Hematopoietic multipotent progenitor cell treated with erythropoietin and hydrocortisone succinate and interleukin-3 and kit ligand, for 15 days (in vitro differentiated cells): ENCODE results near the gene XCL2.
"Not testable (repeated sequence)": the region's sequence is repeated elsewhere in the genome, so short reads cannot be mapped to it uniquely, and the experiment has no call there.

Experiments used
- DNase-seq: peaks from one replicate; pipeline ENCODE4 v3.0.0-alpha.2; 2015; ENCODE audit warnings: low spot score

The XCL2 gene

GRCh38 chr1:168556647-168557046 lies 12.8 kb upstream of the XCL2 start:
- DNase-seq, result no peak

DNA sequence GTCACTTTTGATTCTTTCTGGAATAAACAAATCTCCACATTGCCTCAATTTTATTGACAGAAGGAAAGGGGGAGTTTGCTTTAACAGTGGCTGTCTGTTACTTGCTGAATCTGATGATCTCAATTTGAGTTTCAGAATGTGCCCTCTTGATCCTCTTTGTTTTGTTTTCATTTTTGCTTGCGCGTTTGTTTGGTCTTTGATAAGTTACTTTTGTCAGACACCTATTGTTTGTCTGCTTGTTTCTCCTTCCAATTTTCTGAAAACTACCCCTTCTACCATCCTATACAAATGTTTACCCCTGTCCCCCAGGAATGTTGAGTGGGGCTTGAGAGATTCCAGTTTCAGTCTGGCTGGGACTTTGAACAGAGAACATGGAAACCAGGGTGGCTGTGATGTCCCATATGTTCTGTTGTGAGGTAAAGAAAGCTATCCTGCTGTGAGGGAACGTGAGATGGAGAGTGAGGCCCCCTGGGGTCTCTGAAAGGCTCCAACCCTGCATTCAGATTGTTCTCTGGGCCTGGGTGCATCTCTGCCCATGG lies 11.8 kb upstream of the XCL2 start:
- DNase-seq, result no peak

- DNase-seq, result no peak
Measured at GRCh38 chr1:168554603-168555483, 11.0 kb upstream of the XCL2 start.

DNA sequence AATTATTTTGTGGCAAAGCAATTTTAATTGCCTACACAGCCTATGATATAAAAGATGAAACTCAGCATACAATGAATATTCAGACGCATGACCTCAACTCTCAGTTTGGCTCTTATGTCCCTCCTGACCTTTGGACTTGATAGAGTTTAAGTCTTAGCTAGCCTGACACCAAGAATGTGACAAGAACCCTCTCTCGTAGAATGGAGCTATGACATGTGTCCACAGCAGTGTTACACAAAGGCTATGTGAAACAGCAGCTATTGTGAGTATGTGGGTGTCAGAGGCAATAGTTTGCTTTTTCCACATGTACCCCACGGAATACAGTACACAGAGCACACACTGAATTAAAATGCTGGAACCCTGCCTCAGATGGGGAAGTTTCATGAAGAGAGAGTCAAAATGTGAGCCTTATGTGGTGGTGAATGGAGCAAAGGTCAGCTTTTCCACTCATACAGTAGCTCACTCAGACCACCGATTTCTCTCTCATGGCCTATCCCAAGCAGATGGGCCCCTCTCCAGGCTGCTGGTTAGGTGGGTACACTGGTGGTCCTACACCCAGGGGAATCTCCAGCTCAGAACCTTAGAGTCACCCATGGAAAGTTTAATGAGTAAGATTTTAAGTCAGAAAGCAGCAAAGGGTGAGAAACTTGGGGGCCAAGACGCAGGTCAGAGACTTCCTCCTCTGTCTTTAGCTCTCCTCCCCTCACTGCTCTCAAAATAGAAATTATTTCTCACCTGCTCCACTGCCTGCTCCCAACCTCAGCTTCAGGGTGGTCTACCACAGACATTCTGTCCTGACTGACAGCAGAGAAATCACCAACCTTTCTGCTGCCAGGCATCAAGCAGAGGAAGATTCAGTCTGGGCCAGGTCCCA lies 10.1 kb upstream of the XCL2 start:
- no peak for DNase-seq

GRCh38 chr1:168552961-168553360 lies 9.2 kb upstream of the XCL2 start:
- no peak for DNase-seq

DNA sequence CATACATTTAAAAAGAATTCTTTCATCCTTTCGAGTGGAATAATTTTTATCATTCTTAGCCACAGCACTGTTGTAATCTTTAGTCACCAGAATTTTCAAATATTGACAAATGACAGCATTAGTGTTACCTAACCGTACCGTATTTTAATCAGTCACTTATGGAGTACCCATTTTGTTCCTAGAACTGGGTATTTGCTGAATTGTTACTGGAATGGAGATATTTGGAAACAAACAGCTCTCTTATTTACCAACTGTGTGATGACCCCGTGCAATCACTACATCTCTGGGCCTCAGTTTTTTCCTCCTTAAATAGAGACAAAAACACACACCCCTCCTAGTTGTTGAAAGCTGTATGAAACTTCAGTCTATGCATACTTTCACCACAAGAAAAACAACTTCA lies 7.9 kb upstream of the XCL2 start:
- no peak for DNase-seq

GRCh38 chr1:168550971-168551370 lies 7.2 kb upstream of the XCL2 start:
- no peak for DNase-seq

GRCh38 chr1:168546553-168546895 lies 2.7 kb upstream of the XCL2 start:
- not testable (repeated sequence) for DNase-seq

GRCh38 chr1:168545678-168546552 lies 2.1 kb upstream of the XCL2 start:
- not testable (repeated sequence) for DNase-seq

DNA sequence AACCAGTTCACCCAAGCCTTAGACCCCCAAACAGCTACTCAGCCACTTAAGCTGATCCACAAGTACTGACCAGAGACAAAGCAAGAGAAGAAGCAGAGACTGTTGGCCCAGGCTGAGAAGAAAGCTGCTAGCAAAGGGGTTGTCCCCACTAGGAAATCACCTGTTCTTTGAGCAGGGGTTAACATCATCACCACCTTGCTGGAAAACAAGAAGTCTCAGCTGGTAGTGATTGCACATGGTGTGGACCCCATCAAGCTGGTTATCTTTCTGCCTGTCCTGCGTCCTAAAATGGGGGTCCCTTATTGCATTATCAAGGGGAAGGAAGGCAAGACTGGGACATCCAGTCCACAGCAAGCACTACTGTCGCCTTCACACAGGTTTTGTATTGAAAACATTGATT lies 819 bp downstream of the XCL2 start:
- DNase-seq, result not testable (repeated sequence)

- not testable (repeated sequence) for DNase-seq
Measured at GRCh38 chr1:168540798-168541197, 3.0 kb downstream of the XCL2 start.

- no peak for DNase-seq
Measured at GRCh38 chr1:168535536-168535935, 8.3 kb downstream of the XCL2 start.

- DNase-seq, result no peak
Measured at GRCh38 chr1:168531615-168532345, 12.0 kb downstream of the XCL2 start.

- no peak for DNase-seq
Measured at GRCh38 chr1:168529518-168529917, 14.3 kb downstream of the XCL2 start.

- DNase-seq, result no peak
Measured at GRCh38 chr1:168521401-168522000, 22.3 kb downstream of the XCL2 start.

GRCh38 chr1:168520832-168521231 lies 23.0 kb downstream of the XCL2 start:
- no peak for DNase-seq

- DNase-seq, result no peak
Measured at GRCh38 chr1:168520052-168520751, 23.6 kb downstream of the XCL2 start.

- no peak for DNase-seq
Measured at GRCh38 chr1:168518813-168519212, 25.0 kb downstream of the XCL2 start.

DNA sequence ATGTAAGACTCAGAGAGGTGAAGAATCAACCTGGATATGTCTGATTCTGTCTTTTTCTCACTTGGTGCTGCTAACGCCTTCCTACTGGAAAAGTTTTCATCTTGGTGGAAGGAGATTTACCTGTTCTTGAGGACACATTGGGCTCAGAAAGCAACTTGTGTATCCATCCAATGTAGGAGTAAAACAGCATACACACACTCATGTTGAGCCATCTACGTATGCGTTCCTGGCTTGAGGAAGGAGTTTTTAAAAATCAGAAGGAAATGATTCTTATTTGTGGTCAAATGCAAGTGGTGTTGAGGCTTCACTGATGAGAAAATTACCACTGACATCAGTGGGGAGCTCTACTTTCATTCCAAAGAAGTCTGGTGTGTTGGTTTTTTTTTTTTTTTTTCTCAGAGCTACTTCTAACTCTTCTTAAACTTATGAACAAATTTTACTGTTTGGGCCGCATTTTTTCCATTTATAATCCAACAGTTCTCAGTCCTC lies 25.6 kb downstream of the XCL2 start:
- no peak for DNase-seq

DNA sequence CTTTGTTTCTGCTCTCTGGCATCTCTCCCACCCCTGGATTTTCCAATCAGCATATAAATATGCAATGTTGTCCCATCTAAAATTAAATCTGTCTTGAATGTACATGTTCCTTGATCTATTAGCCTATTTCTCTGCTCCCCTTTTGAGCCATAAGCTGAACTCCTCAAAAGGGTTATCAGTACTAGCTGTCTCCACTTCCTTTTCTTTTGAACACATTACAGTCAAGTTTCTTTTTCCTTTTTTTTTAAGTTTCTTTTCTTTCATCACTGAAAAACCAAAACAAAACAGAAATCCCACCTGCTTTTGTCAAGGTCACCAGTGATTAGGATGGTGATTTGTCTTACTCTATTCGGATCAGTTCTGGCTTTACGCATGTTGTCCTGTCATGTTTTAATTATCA lies 29.3 kb downstream of the XCL2 start:
- DNase-seq, result no peak
